H9 (cell line): ENCODE measurements around the gene GSTO2. TPM values are rescaled to one million over a fixed set of nuclear protein-coding genes. Genes with fewer than 3 reads are reported as not detected.

Source experiments
- DNase-seq: peaks from one replicate; pipeline ENCODE4 v3.0.0-alpha.2; 2017
- H2AFZ ChIP-seq: one replicate; pipeline ENCODE4 v1.6.1; 2013; ENCODE audit warnings: mild to moderate bottlenecking, low read length, control low read depth, moderate library complexity
- H2AK5ac ChIP-seq: 2 replicates; pipeline ENCODE4 v1.6.1; 2013; ENCODE audit warnings: low read length, control low read depth, mixed read lengths; ENCODE audit not compliant: insufficient read length
- H2BK120ac ChIP-seq: one replicate; pipeline ENCODE4 v1.6.1; 2013; ENCODE audit warnings: low read depth, mild to moderate bottlenecking, low read length, control low read depth, inconsistent platforms; ENCODE audit not compliant: poor library complexity, severe bottlenecking
- H2BK12ac ChIP-seq: 2 replicates; pipeline ENCODE4 v1.6.1; 2013; ENCODE audit warnings: low read length, control low read depth, mixed read lengths, low read depth; ENCODE audit not compliant: insufficient read length
- H2BK15ac ChIP-seq: 2 replicates; pipeline ENCODE4 v1.6.1; 2013; ENCODE audit warnings: low read depth, low read length, control low read depth
- H2BK20ac ChIP-seq: one replicate; pipeline ENCODE4 v1.6.1; 2013; ENCODE audit warnings: low read depth, mild to moderate bottlenecking, low read length, control low read depth, inconsistent platforms; ENCODE audit not compliant: poor library complexity, severe bottlenecking
- H2BK5ac ChIP-seq: 2 replicates; pipeline ENCODE4 v1.6.1; 2013; ENCODE audit warnings: low read length, control low read depth, mixed read lengths; ENCODE audit not compliant: insufficient read length
- H3K14ac ChIP-seq: 2 replicates; pipeline ENCODE4 v1.6.1; 2013; ENCODE audit warnings: low read length, control low read depth; ENCODE audit not compliant: insufficient read depth
- H3K18ac ChIP-seq: 2 replicates; pipeline ENCODE4 v1.6.1; 2013; ENCODE audit warnings: low read depth, mild to moderate bottlenecking, mixed read lengths, low read length, control low read depth; ENCODE audit not compliant: insufficient read length
- H3K23ac ChIP-seq: 2 replicates; pipeline ENCODE4 v1.6.1; 2013; ENCODE audit warnings: low read length, control low read depth, mixed read lengths, low read depth; ENCODE audit not compliant: insufficient read length
- H3K23me2 ChIP-seq: 2 replicates; pipeline ENCODE4 v1.6.1; 2013; ENCODE audit warnings: low read depth, mild to moderate bottlenecking, mixed read lengths, low read length, control low read depth; ENCODE audit not compliant: insufficient read length, poor library complexity, severe bottlenecking
- H3K27ac ChIP-seq: 2 replicates; pipeline ENCODE4 v1.5.1; 2013; ENCODE audit warnings: low read length, control low read depth, mixed read lengths, low read depth; ENCODE audit not compliant: insufficient read length
- H3K27me3 ChIP-seq: 2 replicates; pipeline ENCODE4 v1.6.1; 2013; ENCODE audit warnings: low read length, control low read depth, inconsistent platforms; ENCODE audit not compliant: insufficient read depth
- H3K4ac ChIP-seq: 2 replicates; pipeline ENCODE4 v1.6.1; 2013; ENCODE audit warnings: low read depth, mild to moderate bottlenecking, control low read depth, inconsistent platforms, low read length, moderate library complexity
- H3K4me1 ChIP-seq: 2 replicates; pipeline ENCODE4 v1.6.1; 2013; ENCODE audit warnings: low read length, control low read depth, inconsistent platforms; ENCODE audit not compliant: insufficient read depth
- H3K4me2 ChIP-seq: 2 replicates; pipeline ENCODE4 v1.6.1; 2013; ENCODE audit warnings: low read length, control low read depth, mixed read lengths; ENCODE audit not compliant: insufficient read length, insufficient read depth
- H3K56ac ChIP-seq: 2 replicates; pipeline ENCODE4 v1.6.1; 2013; ENCODE audit warnings: low read depth, mild to moderate bottlenecking, mixed read lengths, low read length, control low read depth; ENCODE audit not compliant: insufficient read length
- H3K79me1 ChIP-seq: 2 replicates; pipeline ENCODE4 v1.6.1; 2013; ENCODE audit warnings: low read depth, mild to moderate bottlenecking, moderate library complexity, low read length, control low read depth, inconsistent platforms; ENCODE audit not compliant: insufficient read depth, poor library complexity, severe bottlenecking
- H3K79me2 ChIP-seq: 2 replicates; pipeline ENCODE4 v1.6.1; 2013; ENCODE audit warnings: low read length, control low read depth, inconsistent platforms; ENCODE audit not compliant: insufficient read depth
- H3K9ac ChIP-seq: 2 replicates; pipeline ENCODE4 v1.6.1; 2013; ENCODE audit warnings: low read length, control low read depth, mixed read lengths; ENCODE audit not compliant: insufficient read length; ENCODE audit errors: extremely low read depth
- H3K9me3 ChIP-seq: one replicate; pipeline ENCODE4 v1.6.1; 2013; ENCODE audit warnings: low read depth, low read length, inconsistent platforms; ENCODE audit not compliant: control insufficient read depth
- H3T11ph ChIP-seq: one replicate; pipeline ENCODE4 v1.6.1; 2013; ENCODE audit warnings: mild to moderate bottlenecking, low read length, control low read depth, inconsistent platforms
- H4K20me1 ChIP-seq: one replicate; pipeline ENCODE4 v1.6.1; 2013; ENCODE audit not compliant: control insufficient read depth, insufficient read length, insufficient read depth
- H4K5ac ChIP-seq: 2 replicates; pipeline ENCODE4 v1.6.1; 2013; ENCODE audit warnings: low read depth, mild to moderate bottlenecking, mixed read lengths, low read length, control low read depth; ENCODE audit not compliant: insufficient read length
- H4K8ac ChIP-seq: replicated peaks from 2 replicates; pipeline ENCODE4 v1.6.1; 2013; ENCODE audit warnings: low read length, control low read depth, mixed read lengths, low read depth; ENCODE audit not compliant: insufficient read length
- H4K91ac ChIP-seq: 2 replicates; pipeline ENCODE4 v1.6.1; 2013; ENCODE audit warnings: low read depth, mild to moderate bottlenecking, moderate library complexity, mixed read lengths, low read length, control low read depth; ENCODE audit not compliant: insufficient read length
- H3K27ac Mint-ChIP-seq, 3 experiments: 2 replicates in 2 of 3; 3 replicates in 1 of 3; pipeline ENCODE4 v1.8.0; 2020 to 2021; ENCODE audit warnings: mixed read lengths in 3 of 3, mild to moderate bottlenecking in 1 of 3, moderate library complexity in 1 of 3
- H3K27me3 Mint-ChIP-seq: 2 replicates; pipeline ENCODE4 v1.8.0; 2021; ENCODE audit warnings: low read depth, mild to moderate bottlenecking, moderate library complexity, mixed read lengths
- H3K36me3 Mint-ChIP-seq, 3 experiments: 2 replicates in 2 of 3; 3 replicates in 1 of 3; pipeline ENCODE4 v1.8.0; 2020 to 2021; ENCODE audit warnings: low read depth in 3 of 3, mixed read lengths in 3 of 3; ENCODE audit not compliant: insufficient read depth in 1 of 3
- H3K4me1 Mint-ChIP-seq, 2 experiments: 2 replicates each; pipeline ENCODE4 v1.8.0; 2020; ENCODE audit warnings: mixed read lengths in 2 of 2
- H3K4me3 Mint-ChIP-seq, 2 experiments: 2 replicates in 1 of 2; 3 replicates in 1 of 2; pipeline ENCODE4 v1.8.0; 2020 to 2021; ENCODE audit warnings: mild to moderate bottlenecking in 2 of 2, mixed read lengths in 2 of 2, moderate library complexity in 1 of 2
- H3K9me3 Mint-ChIP-seq, 2 experiments: 2 replicates in 1 of 2; 3 replicates in 1 of 2; pipeline ENCODE4 v1.8.0; 2020; ENCODE audit warnings: mild to moderate bottlenecking in 2 of 2, mixed read lengths in 2 of 2, moderate library complexity in 1 of 2
- WGBS: extraction: QIAGEN DNeasy Blood & Tissue Kit; methylation state at CpG from one replicate; pipeline ENCODE4 v1.1.7; 2013; ENCODE audit warnings: missing lambda C conversion rate, low lambda C conversion rate, mixed read lengths; ENCODE audit not compliant: insufficient read length; ENCODE audit errors: extremely low coverage; 5-methylcytosine and 5-hydroxymethylcytosine counted together
- total RNA-seq: library from RNA; stranded (reverse); gene quantifications from 2 replicates; pipeline ENCODE4 v1.2.1, GENCODE V29; 2021
- TF ChIP-seq, protein P1 (sequence below): fragments of 200-600 bp; sonication (generic); conservative IDR thresholded peaks from 3 replicates; pipeline ENCODE4 v1.8.0; 2021; ENCODE audit warnings: antibody characterized with exemption, mild to moderate bottlenecking

GSTO2 gene
- total RNA-seq, 1 experiment from 2014 or later, result 14.5 TPM

DNA sequence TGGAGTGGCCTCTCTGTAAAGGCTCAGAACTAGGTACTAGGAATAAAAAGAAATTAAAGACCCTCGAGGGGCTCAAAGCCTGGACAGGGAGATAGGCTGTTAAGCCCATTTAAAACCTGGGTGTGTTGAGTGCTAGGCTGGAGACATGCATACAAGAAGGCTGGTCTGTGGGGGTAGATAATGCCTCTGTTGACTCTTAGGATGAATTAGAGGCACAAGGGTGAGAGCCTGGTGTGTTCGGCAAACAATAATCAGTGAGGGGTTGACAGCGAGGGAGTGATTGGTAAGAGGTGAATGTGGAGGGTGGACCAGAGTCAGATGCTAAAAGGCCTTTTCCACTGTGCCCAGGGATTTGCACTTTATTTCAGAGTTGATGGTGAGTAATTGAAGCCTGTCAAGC, 12.7 kb downstream of the GSTO2 start:
- H3K23me2 ChIP-seq, result no peaks in the 10 kb centered on the region
- H2BK15ac ChIP-seq, result no peak overlapping the region
- TF ChIP-seq, protein P1, sequence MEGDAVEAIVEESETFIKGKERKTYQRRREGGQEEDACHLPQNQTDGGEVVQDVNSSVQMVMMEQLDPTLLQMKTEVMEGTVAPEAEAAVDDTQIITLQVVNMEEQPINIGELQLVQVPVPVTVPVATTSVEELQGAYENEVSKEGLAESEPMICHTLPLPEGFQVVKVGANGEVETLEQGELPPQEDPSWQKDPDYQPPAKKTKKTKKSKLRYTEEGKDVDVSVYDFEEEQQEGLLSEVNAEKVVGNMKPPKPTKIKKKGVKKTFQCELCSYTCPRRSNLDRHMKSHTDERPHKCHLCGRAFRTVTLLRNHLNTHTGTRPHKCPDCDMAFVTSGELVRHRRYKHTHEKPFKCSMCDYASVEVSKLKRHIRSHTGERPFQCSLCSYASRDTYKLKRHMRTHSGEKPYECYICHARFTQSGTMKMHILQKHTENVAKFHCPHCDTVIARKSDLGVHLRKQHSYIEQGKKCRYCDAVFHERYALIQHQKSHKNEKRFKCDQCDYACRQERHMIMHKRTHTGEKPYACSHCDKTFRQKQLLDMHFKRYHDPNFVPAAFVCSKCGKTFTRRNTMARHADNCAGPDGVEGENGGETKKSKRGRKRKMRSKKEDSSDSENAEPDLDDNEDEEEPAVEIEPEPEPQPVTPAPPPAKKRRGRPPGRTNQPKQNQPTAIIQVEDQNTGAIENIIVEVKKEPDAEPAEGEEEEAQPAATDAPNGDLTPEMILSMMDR, result no peak
- DNase-seq, result no peak
- H2BK12ac ChIP-seq, result no peak overlapping the region
- no peak overlapping the region for H4K8ac ChIP-seq
- H2BK120ac ChIP-seq, result no peak overlapping the region
- no peaks in the 10 kb centered on the region for H3K9me3 ChIP-seq
- H3K9ac ChIP-seq, result no peak overlapping the region
- no peak overlapping the region for H3K18ac ChIP-seq
- H3K27ac ChIP-seq, result no peak overlapping the region
- H4K5ac ChIP-seq, result no peak overlapping the region
- no peak overlapping the region for H3K56ac ChIP-seq
- no peak overlapping the region for H2AFZ ChIP-seq
- no peaks in the 10 kb centered on the region for H3K4me1 ChIP-seq
- no peak overlapping the region for H4K91ac ChIP-seq
- H2AK5ac ChIP-seq, result no peak overlapping the region
- H3K4me2 ChIP-seq, result no peak overlapping the region
- Mint-ChIP-seq H3K4me1 (peaks cover 2 to 6% of the 10 kb centered on the region in 2 experiments; a peak in 3 of 4 replicates), H3K36me3 (peaks cover 0 to 3% (median 0%) of the 10 kb centered on the region in 3 experiments; a peak in 4 of 7 replicates), H3K27ac (no peak overlapping the region), H3K27me3 (no peaks in the 10 kb centered on the region), H3K4me3 (no peak overlapping the region), H3K9me3 (no peaks in the 10 kb centered on the region)
- no peaks in the 10 kb centered on the region for H3K79me1 ChIP-seq
- no peaks in the 10 kb centered on the region for H3K27me3 ChIP-seq
- H3K79me2 ChIP-seq, result no peaks in the 10 kb centered on the region
- no peaks in the 10 kb centered on the region for H4K20me1 ChIP-seq
- no peak overlapping the region for H3T11ph ChIP-seq
- no peak overlapping the region for H2BK20ac ChIP-seq
- no peak overlapping the region for H3K14ac ChIP-seq
- no peak overlapping the region for H2BK5ac ChIP-seq
- no peak overlapping the region for H3K4ac ChIP-seq
- WGBS, result no CpG with 5 or more reads among the region's 3 CpGs
- no peak overlapping the region for H3K23ac ChIP-seq
